RWPE2 (cell line): ENCODE measurements around the gene DMRT2.

ENCODE experiments used
- ATAC-seq: fragments of 200-7000 bp; cut with Tn5 transposase; 3 replicates; pipeline ENCODE4 v1.9.1; 2021; ENCODE audit warnings: low read depth
- DNase-seq: peaks from one replicate; pipeline ENCODE4 v3.0.0-alpha.2; 2020; ENCODE audit warnings: low spot score
- H3K27ac ChIP-seq: fragments of 450-650 bp; 2 replicates; pipeline ENCODE4 v1.5.1; 2017; ENCODE audit warnings: mild to moderate bottlenecking; ENCODE audit not compliant: poor library complexity, severe bottlenecking
- H3K27me3 ChIP-seq: fragments of 250-450 bp; sonication (Bioruptor Pico); 2 replicates; pipeline ENCODE4 v1.5.1; 2021; ENCODE audit warnings: mild to moderate bottlenecking, moderate library complexity; ENCODE audit not compliant: insufficient read depth, poor library complexity, severe bottlenecking
- H3K36me3 ChIP-seq: fragments of 250-450 bp; sonication (Bioruptor Pico); 2 replicates; pipeline ENCODE4 v1.5.1; 2020; ENCODE audit warnings: low read depth, mild to moderate bottlenecking, moderate library complexity
- H3K4me1 ChIP-seq: fragments of 250-450 bp; sonication (Bioruptor Pico); 2 replicates; pipeline ENCODE4 v1.5.1; 2021; ENCODE audit warnings: mild to moderate bottlenecking, moderate library complexity; ENCODE audit not compliant: insufficient read depth, poor library complexity, severe bottlenecking
- H3K4me3 ChIP-seq: fragments of 250-450 bp; sonication (Bioruptor Pico); 2 replicates; pipeline ENCODE4 v1.5.1; 2021; ENCODE audit warnings: mild to moderate bottlenecking, moderate library complexity; ENCODE audit not compliant: severe bottlenecking
- H3K9me3 ChIP-seq: fragments of 250-450 bp; sonication (Bioruptor Pico); 2 replicates; pipeline ENCODE4 v1.5.1; 2021; ENCODE audit warnings: mild to moderate bottlenecking, moderate library complexity; ENCODE audit not compliant: severe bottlenecking
- TF ChIP-seq, protein P1 (sequence below): fragments of 450-650 bp; IDR thresholded peaks from one replicate; pipeline ENCODE4 v1.5.1; 2017; ENCODE audit warnings: mild to moderate bottlenecking, moderate library complexity; ENCODE audit not compliant: poor library complexity, severe bottlenecking

Gene DMRT2

GRCh38 chr9:1101846-1102641 is 51.9 kb downstream of the DMRT2 start:
- no peak for ATAC-seq
- no peak overlapping the region for H3K27ac ChIP-seq

GRCh38 chr9:1102642-1102970 is 52.4 kb downstream of the DMRT2 start:
- DNase-seq (no peak), ATAC-seq (no peak)
- Histone ChIP-seq H3K9me3 (no peaks in the 10 kb centered on the region), H3K27me3 (no peaks in the 10 kb centered on the region), H3K4me1 (no peaks in the 10 kb centered on the region), H3K27ac (no peak overlapping the region), H3K36me3 (no peaks in the 10 kb centered on the region), H3K4me3 (no peak overlapping the region)
- TF ChIP-seq, protein P1, sequence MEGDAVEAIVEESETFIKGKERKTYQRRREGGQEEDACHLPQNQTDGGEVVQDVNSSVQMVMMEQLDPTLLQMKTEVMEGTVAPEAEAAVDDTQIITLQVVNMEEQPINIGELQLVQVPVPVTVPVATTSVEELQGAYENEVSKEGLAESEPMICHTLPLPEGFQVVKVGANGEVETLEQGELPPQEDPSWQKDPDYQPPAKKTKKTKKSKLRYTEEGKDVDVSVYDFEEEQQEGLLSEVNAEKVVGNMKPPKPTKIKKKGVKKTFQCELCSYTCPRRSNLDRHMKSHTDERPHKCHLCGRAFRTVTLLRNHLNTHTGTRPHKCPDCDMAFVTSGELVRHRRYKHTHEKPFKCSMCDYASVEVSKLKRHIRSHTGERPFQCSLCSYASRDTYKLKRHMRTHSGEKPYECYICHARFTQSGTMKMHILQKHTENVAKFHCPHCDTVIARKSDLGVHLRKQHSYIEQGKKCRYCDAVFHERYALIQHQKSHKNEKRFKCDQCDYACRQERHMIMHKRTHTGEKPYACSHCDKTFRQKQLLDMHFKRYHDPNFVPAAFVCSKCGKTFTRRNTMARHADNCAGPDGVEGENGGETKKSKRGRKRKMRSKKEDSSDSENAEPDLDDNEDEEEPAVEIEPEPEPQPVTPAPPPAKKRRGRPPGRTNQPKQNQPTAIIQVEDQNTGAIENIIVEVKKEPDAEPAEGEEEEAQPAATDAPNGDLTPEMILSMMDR: no peak

More at GRCh38 chr9:1101846-1102641, 51.9 kb downstream of the DMRT2 start:
- TF ChIP-seq, protein P1: no peak
- Histone ChIP-seq H3K27me3 (no peaks in the 10 kb centered on the region), H3K9me3 (no peaks in the 10 kb centered on the region), H3K4me3 (no peak overlapping the region), H3K4me1 (no peaks in the 10 kb centered on the region), H3K36me3 (no peaks in the 10 kb centered on the region)
- DNase-seq: no peak
